ENCODE results near the gene CDS2. TPM values are rescaled to one million over a fixed set of nuclear protein-coding genes. Genes with fewer than 3 reads are reported as not detected.

Gene CDS2
- total and polyA plus RNA-seq, 10 of the 15 experiments (the other 5 are each of a cell fraction or from before 2014, with no cell fraction given), result 11.5 to 94.7 (median 23.1) TPM

GRCh38 chr20:5205348-5206210, 78.8 kb downstream of the CDS2 start (continued):
- TF ChIP-seq, protein P1, sequence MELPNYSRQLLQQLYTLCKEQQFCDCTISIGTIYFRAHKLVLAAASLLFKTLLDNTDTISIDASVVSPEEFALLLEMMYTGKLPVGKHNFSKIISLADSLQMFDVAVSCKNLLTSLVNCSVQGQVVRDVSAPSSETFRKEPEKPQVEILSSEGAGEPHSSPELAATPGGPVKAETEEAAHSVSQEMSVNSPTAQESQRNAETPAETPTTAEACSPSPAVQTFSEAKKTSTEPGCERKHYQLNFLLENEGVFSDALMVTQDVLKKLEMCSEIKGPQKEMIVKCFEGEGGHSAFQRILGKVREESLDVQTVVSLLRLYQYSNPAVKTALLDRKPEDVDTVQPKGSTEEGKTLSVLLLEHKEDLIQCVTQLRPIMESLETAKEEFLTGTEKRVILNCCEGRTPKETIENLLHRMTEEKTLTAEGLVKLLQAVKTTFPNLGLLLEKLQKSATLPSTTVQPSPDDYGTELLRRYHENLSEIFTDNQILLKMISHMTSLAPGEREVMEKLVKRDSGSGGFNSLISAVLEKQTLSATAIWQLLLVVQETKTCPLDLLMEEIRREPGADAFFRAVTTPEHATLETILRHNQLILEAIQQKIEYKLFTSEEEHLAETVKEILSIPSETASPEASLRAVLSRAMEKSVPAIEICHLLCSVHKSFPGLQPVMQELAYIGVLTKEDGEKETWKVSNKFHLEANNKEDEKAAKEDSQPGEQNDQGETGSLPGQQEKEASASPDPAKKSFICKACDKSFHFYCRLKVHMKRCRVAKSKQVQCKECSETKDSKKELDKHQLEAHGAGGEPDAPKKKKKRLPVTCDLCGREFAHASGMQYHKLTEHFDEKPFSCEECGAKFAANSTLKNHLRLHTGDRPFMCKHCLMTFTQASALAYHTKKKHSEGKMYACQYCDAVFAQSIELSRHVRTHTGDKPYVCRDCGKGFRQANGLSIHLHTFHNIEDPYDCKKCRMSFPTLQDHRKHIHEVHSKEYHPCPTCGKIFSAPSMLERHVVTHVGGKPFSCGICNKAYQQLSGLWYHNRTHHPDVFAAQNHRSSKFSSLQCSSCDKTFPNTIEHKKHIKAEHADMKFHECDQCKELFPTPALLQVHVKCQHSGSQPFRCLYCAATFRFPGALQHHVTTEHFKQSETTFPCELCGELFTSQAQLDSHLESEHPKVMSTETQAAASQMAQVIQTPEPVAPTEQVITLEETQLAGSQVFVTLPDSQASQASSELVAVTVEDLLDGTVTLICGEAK (IDR thresholded peaks at IDR 0.05; ENCODE audit: borderline replicate concordance), result no peak
- TF ChIP-seq MYB (IDR thresholded peaks at IDR 0.05; ENCODE audit: borderline replicate concordance, low read depth, low read length), result no peak
- no peak for TF ChIP-seq HDGF (IDR thresholded peaks at IDR 0.05)
- no peak for TF ChIP-seq ESRRA (IDR thresholded peaks at IDR 0.05; ENCODE audit: low read length)
- no peak for TF ChIP-seq BHLHE40 (IDR thresholded peaks at IDR 0.05; ENCODE audit: borderline replicate concordance in 1 of 2, low read depth in 2 of 2, low read length in 1 of 2)
- TF ChIP-seq RBBP5 (conservative IDR thresholded peaks at IDR 0.05), result no peak
- no peak for TF ChIP-seq CBX3 (IDR thresholded peaks at IDR 0.05; ENCODE audit: borderline replicate concordance, low read depth)

- Histone ChIP-seq H2AFZ (ENCODE audit: control insufficient read depth, low read depth, low read length) (no peak overlapping the region), H3K4me2 (ENCODE audit: control insufficient read depth, insufficient read depth) (no peak overlapping the region), H4K20me1 (ENCODE audit: control insufficient read depth, insufficient read depth) (no peaks in the 10 kb centered on the region), H3K4me1 (ENCODE audit: control insufficient read depth, insufficient read depth, low read length) (no peaks in the 10 kb centered on the region), H3K79me2 (ENCODE audit: control insufficient read depth, insufficient read depth, low read length) (no peaks in the 10 kb centered on the region), H3K27me3 (replicated peaks in 1 of 2; ENCODE audit: control insufficient read depth in 2 of 2, insufficient read depth in 2 of 2, low read length in 1 of 2) (no peaks in the 10 kb centered on the region), H3K4me3 (no peak overlapping the region), H3K27ac (ENCODE audit: control insufficient read depth, insufficient read depth) (no peak overlapping the region), H3K9ac (ENCODE audit: control insufficient read depth, insufficient read depth, low read length) (no peak overlapping the region), H3K9me3 (replicated peaks; ENCODE audit: control insufficient read depth, insufficient read depth, low read length) (no peaks in the 10 kb centered on the region), H3K36me3 (ENCODE audit: control insufficient read depth in 2 of 2, insufficient read depth in 2 of 2, low read length in 1 of 2) (no peaks in the 10 kb centered on the region; a peak in 1 of 4 replicates)
- in situ Hi-C loops (cut with MboI) (loop anchor here (5.0 kb wide), 1 partner anchor 240 kb away; no protein-coding TSS in a partner anchor), intact Hi-C loops (cut with micrococcal nuclease; ENCODE audit: unreplicated experiment) (no loop called here)
- CTCF ChIA-PET, result interaction anchor here (1.4 to 8.7 kb wide), 7 partner anchors 9 to 240 kb away, joined by 5 to 114 read pairs (median 20); partner anchors contain the start of gene CDS2
- ATAC-seq (no peak), FAIRE-seq (no peak), DNase-seq (ENCODE audit: low read depth, low spot score) (no peak)
- RAD21 ChIA-PET (ENCODE audit: unreplicated experiment), result interaction anchor here (2.0 to 2.7 kb wide), 2 partner anchors 81 to 241 kb away, joined by 8 to 15 read pairs; partner anchors contain the start of gene CDS2
- TF ChIP-seq ETV6 (conservative IDR thresholded peaks at IDR 0.05 in 1 of 2, IDR thresholded peaks at IDR 0.05 in 1 of 2; ENCODE audit: borderline replicate concordance in 1 of 2, low read depth in 1 of 2), result no peak
- no peak for TF ChIP-seq POU2F2 (IDR thresholded peaks at IDR 0.05; ENCODE audit: borderline replicate concordance, low read depth, low read length)
- no peak for TF ChIP-seq DPF2 (IDR thresholded peaks at IDR 0.05)
- TF ChIP-seq IRF4 (IDR thresholded peaks at IDR 0.05; ENCODE audit: low read depth, low read length), result no peak
- no peak for TF ChIP-seq SMAD1 (IDR thresholded peaks at IDR 0.05; ENCODE audit: low read depth, partially characterized antibody)
- TF ChIP-seq WRNIP1 (IDR thresholded peaks at IDR 0.05; ENCODE audit: borderline replicate concordance, low read depth, low read length), result no peak
- TF ChIP-seq POLR2AphosphoS2 (IDR thresholded peaks at IDR 0.05; ENCODE audit: low read depth, low read length), result no peak
- SMC1A ChIA-PET (ENCODE audit: uncharacterized antibody, unreplicated experiment), result interaction anchor here (3.0 kb wide), 1 partner anchor 15 kb away, joined by 16 read pairs; no protein-coding TSS in a partner anchor
- POLR2A ChIA-PET, result no interaction called here
- no TSS peak for BruUV-seq (replicated peaks)
These were observed 80.3 kb downstream of the CDS2 start for GRCh38 chr20:5207138-5207537.

All from GM12878 (cell line).